Nephron (organoid): Measurements from ENCODE around the gene DMRT1.

ENCODE experiments used
- H3K27ac Mint-ChIP-seq, 3 experiments: 2 replicates each; pipeline ENCODE4 v1.8.0; 2020; ENCODE audit warnings: mixed read lengths in 3 of 3, mild to moderate bottlenecking in 2 of 3, moderate library complexity in 1 of 3
- H3K27me3 Mint-ChIP-seq: 2 replicates; pipeline ENCODE4 v1.8.0; 2021; ENCODE audit warnings: low read depth, mild to moderate bottlenecking, moderate library complexity, mixed read lengths
- H3K36me3 Mint-ChIP-seq: 2 replicates; pipeline ENCODE4 v1.8.0; 2020; ENCODE audit warnings: low read depth, mixed read lengths
- H3K4me1 Mint-ChIP-seq: 2 replicates; pipeline ENCODE4 v1.8.0; 2020; ENCODE audit warnings: mixed read lengths
- H3K4me3 Mint-ChIP-seq, 3 experiments: 2 replicates each; pipeline ENCODE4 v1.8.0; 2020; ENCODE audit warnings: mild to moderate bottlenecking in 3 of 3, mixed read lengths in 3 of 3, moderate library complexity in 2 of 3
- H3K9me3 Mint-ChIP-seq: 2 replicates; pipeline ENCODE4 v1.8.0; 2020; ENCODE audit warnings: mixed read lengths
- CTCF ChIP-seq, 3 experiments: fragments of 200-600 bp; sonication (generic); IDR thresholded peaks; one replicate each; pipeline ENCODE4 v1.5.0; 2021; ENCODE audit warnings: antibody characterized with exemption in 3 of 3; ENCODE audit not compliant: unreplicated experiment in 3 of 3

Gene DMRT1

GRCh38 chr9:981491-981898 is 140.0 kb downstream of the DMRT1 start:
- peaks cover 94% of the 10 kb centered on the region for H3K27me3 Mint-ChIP-seq
- H3K9me3 Mint-ChIP-seq, result no peaks in the 10 kb centered on the region
- H3K27ac Mint-ChIP-seq, result no peak overlapping the region
- no peak overlapping the region for H3K4me3 Mint-ChIP-seq
- H3K36me3 Mint-ChIP-seq, result no peaks in the 10 kb centered on the region
- H3K4me1 Mint-ChIP-seq, result peaks cover 8% of the 10 kb centered on the region
- TF ChIP-seq CTCF (IDR thresholded peaks at IDR 0.05; ENCODE audit: unreplicated experiment in 3 of 3), result peak in 1 of 3 experiments; percentile 25

GRCh38 chr9:982394-983230 is 141.1 kb downstream of the DMRT1 start:
- TF ChIP-seq CTCF (IDR thresholded peaks at IDR 0.05; ENCODE audit: unreplicated experiment in 3 of 3), result no peak
- Mint-ChIP-seq H3K27ac (peak overlapping the region in 1 of 3 experiments; percentile 1), H3K9me3 (no peaks in the 10 kb centered on the region), H3K4me1 (peaks cover 8% of the 10 kb centered on the region), H3K36me3 (no peaks in the 10 kb centered on the region), H3K27me3 (peaks cover 98% of the 10 kb centered on the region), H3K4me3 (no peak overlapping the region)

GRCh38 chr9:994005-994404 is 152.5 kb downstream of the DMRT1 start:
- Mint-ChIP-seq H3K27ac (no peak overlapping the region), H3K27me3 (peaks cover 37% of the 10 kb centered on the region), H3K4me3 (no peak overlapping the region), H3K36me3 (no peaks in the 10 kb centered on the region), H3K9me3 (no peaks in the 10 kb centered on the region), H3K4me1 (peaks cover 5% of the 10 kb centered on the region)
- TF ChIP-seq CTCF (IDR thresholded peaks at IDR 0.05; ENCODE audit: unreplicated experiment in 3 of 3), result no peak

- Mint-ChIP-seq H3K9me3 (no peaks in the 10 kb centered on the region), H3K27me3 (peaks cover 29% of the 10 kb centered on the region), H3K4me1 (peaks cover 5% of the 10 kb centered on the region), H3K36me3 (no peaks in the 10 kb centered on the region), H3K27ac (no peak overlapping the region), H3K4me3 (no peak overlapping the region)
- TF ChIP-seq CTCF (IDR thresholded peaks at IDR 0.05; ENCODE audit: unreplicated experiment in 3 of 3), result no peak
Measured at GRCh38 chr9:995192-995591, 153.7 kb downstream of the DMRT1 start.

- no peaks in the 10 kb centered on the region for H3K9me3 Mint-ChIP-seq
- no peak overlapping the region for H3K27ac Mint-ChIP-seq
- no peak overlapping the region for H3K4me3 Mint-ChIP-seq
Measured at GRCh38 chr9:995781-996180, 154.3 kb downstream of the DMRT1 start.

More at GRCh38 chr9:995781-996180, 154.3 kb downstream of the DMRT1 start:
- H3K4me1 Mint-ChIP-seq, result peaks cover 5% of the 10 kb centered on the region
- H3K36me3 Mint-ChIP-seq, result no peaks in the 10 kb centered on the region
- peaks cover 24% of the 10 kb centered on the region for H3K27me3 Mint-ChIP-seq
- no peak for TF ChIP-seq CTCF (IDR thresholded peaks at IDR 0.05; ENCODE audit: unreplicated experiment in 3 of 3)
